ENCODE data around the gene PRR16.

The PRR16 gene

GRCh38 chr5:120538644-120539043, 74.5 kb downstream of the PRR16 start:
- CTCF ChIA-PET = no interaction called here
- no peak overlapping the region for H3K4me3 ChIP-seq (ENCODE audit: low read depth, low read length)
- POLR2A ChIA-PET = no interaction called here
- DNase-seq (ENCODE audit: low read depth, low spot score) = no peak
- TF ChIP-seq CTCF (IDR thresholded peaks at IDR 0.05; ENCODE audit: insufficient read depth, low read length, missing control alignments) = no peak

GRCh38 chr5:120539471-120539870, 75.4 kb downstream of the PRR16 start:
- POLR2A ChIA-PET = no interaction called here
- H3K4me3 ChIP-seq (ENCODE audit: low read depth, low read length) = no peak overlapping the region
- CTCF ChIA-PET = no interaction called here
- no peak for DNase-seq (ENCODE audit: low read depth, low spot score)
- no peak for TF ChIP-seq CTCF (IDR thresholded peaks at IDR 0.05; ENCODE audit: insufficient read depth, low read length, missing control alignments)

GRCh38 chr5:120540097-120540496, 76.0 kb downstream of the PRR16 start:
- no peak for TF ChIP-seq CTCF (IDR thresholded peaks at IDR 0.05; ENCODE audit: insufficient read depth, low read length, missing control alignments)
- ChIA-PET CTCF (no interaction called here), POLR2A (no interaction called here)
- DNase-seq (ENCODE audit: low read depth, low spot score) = no peak
- H3K4me3 ChIP-seq (ENCODE audit: low read depth, low read length) = no peak overlapping the region

- H3K4me3 ChIP-seq (ENCODE audit: low read depth, low read length) = no peak overlapping the region
- DNase-seq (ENCODE audit: low read depth, low spot score) = no peak
- ChIA-PET POLR2A (no interaction called here), CTCF (interaction anchor here (1.2 kb wide), 1 partner anchor 12 kb away, joined by 4 read pairs; no protein-coding TSS in a partner anchor)
- no peak for TF ChIP-seq CTCF (IDR thresholded peaks at IDR 0.05; ENCODE audit: insufficient read depth, low read length, missing control alignments)
Measured at GRCh38 chr5:120544043-120544442, 79.9 kb downstream of the PRR16 start.

- CTCF ChIA-PET = interaction anchor here (1.2 kb wide), 1 partner anchor 13 kb away, joined by 4 read pairs; no protein-coding TSS in a partner anchor
- POLR2A ChIA-PET = no interaction called here
- DNase-seq (ENCODE audit: low read depth, low spot score) = no peak
- H3K4me3 ChIP-seq (ENCODE audit: low read depth, low read length) = no peak overlapping the region
- no peak for TF ChIP-seq CTCF (IDR thresholded peaks at IDR 0.05; ENCODE audit: insufficient read depth, low read length, missing control alignments)
Measured at GRCh38 chr5:120545007-120545406, 80.9 kb downstream of the PRR16 start.

- TF ChIP-seq CTCF (IDR thresholded peaks at IDR 0.05; ENCODE audit: insufficient read depth, low read length, missing control alignments) = no peak
- ChIA-PET CTCF (no interaction called here), POLR2A (no interaction called here)
- DNase-seq (ENCODE audit: low read depth, low spot score) = no peak
- H3K4me3 ChIP-seq (ENCODE audit: low read depth, low read length) = no peak overlapping the region
Measured at GRCh38 chr5:120545951-120546350, 81.9 kb downstream of the PRR16 start.
